ENCODE measurements around the gene AKT1S1.

The AKT1S1 gene

GRCh38 chr19:49863254-49863934 lies 13.8 kb downstream of the AKT1S1 start:
- 0 out of 2 replicates have a peak overlapping the region, but pooled peaks have one; percentile 14 for H3K27ac ChIP-seq
- no peak for TF ChIP-seq CTCF (conservative IDR thresholded peaks at IDR 0.05)

GRCh38 chr19:49862391-49863253 lies 14.5 kb downstream of the AKT1S1 start:
- TF ChIP-seq CTCF (conservative IDR thresholded peaks at IDR 0.05) = peak; percentile 67
- H3K27ac ChIP-seq = no peak overlapping the region

DNA sequence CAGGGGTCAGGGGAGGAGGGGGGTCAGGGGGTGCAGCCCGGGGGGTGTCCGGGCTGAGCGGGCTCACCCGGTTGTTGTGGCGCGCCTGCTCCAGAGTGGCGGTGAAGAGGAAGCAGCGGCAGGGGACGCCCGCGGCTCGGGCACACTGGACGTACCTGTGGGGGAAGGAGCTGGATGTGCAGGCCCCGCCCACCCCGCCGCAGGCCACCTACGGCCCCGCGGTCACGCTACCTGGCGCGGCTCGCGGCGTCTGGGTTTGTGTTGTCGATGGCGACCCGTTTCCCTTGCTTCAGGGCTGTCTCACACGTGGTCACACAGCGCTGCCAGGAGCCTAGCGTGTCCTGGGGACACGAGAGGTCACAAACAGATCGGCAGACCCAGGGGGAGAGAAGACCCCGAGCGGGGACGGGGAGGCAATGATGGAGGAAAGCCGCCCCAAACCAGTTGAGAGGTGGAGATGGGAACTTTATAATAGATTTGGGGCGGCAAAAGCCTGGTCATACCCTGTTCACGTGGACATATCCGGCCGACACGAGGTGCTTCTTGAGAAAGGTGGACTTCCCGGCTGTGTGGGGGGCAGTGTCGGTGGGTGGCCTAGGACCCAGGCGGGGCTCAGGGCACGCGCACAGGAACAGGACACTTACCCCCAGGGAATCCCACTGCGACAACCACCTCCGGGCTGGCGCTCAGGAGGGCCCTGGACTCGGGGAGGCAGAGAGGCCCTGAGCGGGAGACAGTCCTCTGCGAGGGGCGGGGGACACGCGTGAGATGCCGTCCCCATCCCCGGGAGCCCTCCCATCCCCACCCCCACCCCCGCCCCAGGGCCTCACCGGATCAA lies 15.4 kb downstream of the AKT1S1 start:
- no peak overlapping the region; the same call in 1 of the 2 replicates for H3K27ac ChIP-seq
- no peak for TF ChIP-seq CTCF (conservative IDR thresholded peaks at IDR 0.05)

DNA sequence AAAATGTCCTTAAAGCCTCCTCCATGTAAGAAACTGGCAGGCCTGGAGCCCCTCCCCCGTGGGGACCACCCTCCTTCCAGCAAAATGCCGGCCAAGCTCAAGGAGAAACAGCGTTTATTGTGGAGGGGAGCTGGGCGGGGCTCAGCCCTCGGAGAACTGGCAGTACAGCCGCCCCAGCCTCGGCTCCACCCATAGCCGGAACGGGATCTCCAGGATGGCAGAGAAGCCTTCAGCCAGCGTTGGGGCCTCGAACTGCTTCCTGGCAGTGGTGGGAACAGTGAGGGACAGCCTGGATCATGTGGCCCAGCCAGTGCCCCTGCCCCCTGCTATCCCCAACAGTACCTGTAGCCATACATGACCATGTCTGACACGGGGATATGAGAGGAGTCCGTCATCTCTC lies 16.0 kb downstream of the AKT1S1 start:
- H3K27ac ChIP-seq = peak overlapping the region; percentile 23
- no peak for TF ChIP-seq CTCF (conservative IDR thresholded peaks at IDR 0.05)

DNA sequence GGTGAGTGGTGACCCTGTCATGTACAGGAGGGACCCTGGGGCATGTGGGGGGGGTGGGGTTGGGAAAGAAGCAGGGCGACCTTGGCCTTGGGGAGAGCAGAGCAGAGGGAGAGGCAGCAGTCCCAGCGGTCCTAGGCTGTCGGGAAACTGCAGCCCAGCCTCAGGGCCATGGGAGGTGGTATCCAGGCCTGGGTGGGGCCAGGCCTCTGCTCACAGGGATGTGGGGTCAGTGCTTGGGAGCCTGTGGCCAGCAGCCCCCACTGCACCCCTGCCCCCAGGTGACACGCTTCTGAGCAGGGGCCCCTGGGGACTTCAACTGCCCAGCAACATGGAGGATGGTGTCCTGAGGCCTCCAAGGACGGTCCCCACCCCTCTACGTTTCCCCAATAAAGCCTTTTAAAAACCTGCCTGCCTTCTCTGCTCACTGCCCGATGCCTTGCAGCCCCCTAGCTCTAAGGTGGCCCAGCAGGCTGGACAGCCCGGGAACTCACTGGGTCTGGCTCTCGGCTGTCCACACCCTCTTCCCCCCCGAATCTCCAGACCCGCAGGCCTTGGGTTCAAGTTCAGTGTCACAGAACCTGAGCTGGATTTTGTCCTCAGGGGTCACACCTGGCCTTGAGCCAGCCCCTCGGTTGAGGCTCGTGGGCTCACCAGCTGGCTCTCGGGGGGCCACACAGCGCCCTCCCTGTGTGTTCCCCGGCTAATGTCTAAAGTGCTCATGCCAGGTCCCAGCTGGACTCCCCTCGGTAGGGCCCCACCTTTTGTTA lies 16.6 kb downstream of the AKT1S1 start:
- TF ChIP-seq CTCF (conservative IDR thresholded peaks at IDR 0.05) = no peak
- peak overlapping the region; percentile 23 for H3K27ac ChIP-seq

- H3K27ac ChIP-seq = peak overlapping the region; percentile 23; the same call in 1 of the 2 replicates
- TF ChIP-seq CTCF (conservative IDR thresholded peaks at IDR 0.05) = no peak
These were observed 17.3 kb downstream of the AKT1S1 start for GRCh38 chr19:49859682-49860335.

Data from VCaP (cell line).